HG02798 (cell line): ENCODE measurements around the gene KLF5.
"Not testable (repeated sequence)": the region's sequence is repeated elsewhere in the genome, so short reads cannot be mapped to it uniquely, and the experiment has no call there.

Experiments used
- ATAC-seq: cut with Tn5 transposase; IDR thresholded peaks from one replicate; pipeline ENCODE4 v1.9.1; 2021; ENCODE audit warnings: mild to moderate bottlenecking; ENCODE audit not compliant: unreplicated experiment, poor library complexity

Gene KLF5

GRCh38 chr13:73082471-73082870 is 23.7 kb downstream of the KLF5 start:
- ATAC-seq: no peak

- no peak for ATAC-seq
Observed at GRCh38 chr13:73082895-73083294, 24.1 kb downstream of the KLF5 start.

- ATAC-seq: no peak
Observed at GRCh38 chr13:73088332-73088935, 29.6 kb downstream of the KLF5 start.

GRCh38 chr13:73089213-73089612 is 30.4 kb downstream of the KLF5 start:
- ATAC-seq: no peak

- no peak for ATAC-seq
Observed at GRCh38 chr13:73090116-73090822, 31.5 kb downstream of the KLF5 start.

GRCh38 chr13:73090823-73091187 is 32.0 kb downstream of the KLF5 start:
- no peak for ATAC-seq

- ATAC-seq: no peak
Observed at GRCh38 chr13:73092829-73093228, 34.0 kb downstream of the KLF5 start.

- no peak for ATAC-seq
Observed at GRCh38 chr13:73096173-73096572, 37.4 kb downstream of the KLF5 start.

- no peak for ATAC-seq
Observed at GRCh38 chr13:73096638-73097037, 37.8 kb downstream of the KLF5 start.

- ATAC-seq: not testable (repeated sequence)
Observed at GRCh38 chr13:73100781-73101180, 42.0 kb downstream of the KLF5 start.

- no peak for ATAC-seq
Observed at GRCh38 chr13:73101351-73102007, 42.7 kb downstream of the KLF5 start.

- no peak for ATAC-seq
Observed at GRCh38 chr13:73103238-73103637, 44.4 kb downstream of the KLF5 start.

GRCh38 chr13:73106513-73107178 is 47.8 kb downstream of the KLF5 start:
- no peak for ATAC-seq

- no peak for ATAC-seq
Observed at GRCh38 chr13:73107481-73107880, 48.7 kb downstream of the KLF5 start.

GRCh38 chr13:73107970-73108369 is 49.2 kb downstream of the KLF5 start:
- no peak for ATAC-seq

- no peak for ATAC-seq
Observed at GRCh38 chr13:73109288-73109899, 50.6 kb downstream of the KLF5 start.

- no peak for ATAC-seq
Observed at GRCh38 chr13:73109969-73110368, 51.2 kb downstream of the KLF5 start.

GRCh38 chr13:73110814-73111213 is 52.0 kb downstream of the KLF5 start:
- no peak for ATAC-seq

GRCh38 chr13:73111331-73111730 is 52.5 kb downstream of the KLF5 start:
- no peak for ATAC-seq

GRCh38 chr13:73119612-73120011 is 60.8 kb downstream of the KLF5 start:
- no peak for ATAC-seq
